ENCODE data around the gene LARGE1. TPM values are rescaled to one million over a fixed set of nuclear protein-coding genes. Genes with fewer than 3 reads are reported as not detected.

LARGE1 gene
- total RNA-seq, 1 experiment from 2014 or later = 5.8 TPM

DNA sequence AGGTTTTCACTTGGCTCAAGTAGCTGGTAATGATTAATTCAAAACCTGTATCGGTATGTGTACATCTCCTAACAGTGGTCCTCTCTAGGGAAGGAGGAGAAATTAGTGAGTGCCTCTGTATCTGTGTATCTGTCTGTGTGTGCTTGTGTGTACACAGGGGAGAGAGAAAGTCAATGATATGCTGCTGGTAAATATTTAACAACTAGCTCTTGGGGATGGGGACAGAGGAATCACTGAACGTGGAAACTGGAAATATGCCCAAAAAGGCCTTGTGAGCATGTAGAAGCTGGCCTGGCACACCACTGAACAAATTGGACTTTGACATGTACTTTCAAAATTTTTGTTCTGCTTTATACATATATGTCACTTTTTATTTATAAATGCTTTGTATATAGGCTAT, 648.1 kb downstream of the LARGE1 start:
- BruUV-seq (replicated peaks) = no TSS peak
- Mint-ChIP-seq H3K4me1 (ENCODE audit: low read depth, unreplicated experiment) (no peaks in the 10 kb centered on the region), H3K9me3 (ENCODE audit: unreplicated experiment) (no peaks in the 10 kb centered on the region), H3K27ac (ENCODE audit: unreplicated experiment) (no peak overlapping the region), H3K27me3 (ENCODE audit: insufficient read depth, unreplicated experiment) (no peaks in the 10 kb centered on the region), H3K36me3 (ENCODE audit: insufficient read depth, unreplicated experiment) (no peaks in the 10 kb centered on the region), H3K4me3 (ENCODE audit: unreplicated experiment) (no peak overlapping the region)
- no peak overlapping the region for H3K4me3 ChIP-seq (ENCODE audit: low read depth, low read length)
- intact Hi-C loops (cut with micrococcal nuclease; ENCODE audit: unreplicated experiment) = no loop called here
- no peaks in the 10 kb centered on the region for H3K36me3 ChIP-seq (ENCODE audit: control insufficient read depth, insufficient read depth, low read length)
- H3K4me1 ChIP-seq = no peaks in the 10 kb centered on the region
- POLR2A ChIA-PET = no interaction called here
- CTCF ChIA-PET = no interaction called here
- no peaks in the 10 kb centered on the region for H3K27me3 ChIP-seq (replicated peaks; ENCODE audit: control insufficient read depth, insufficient read depth, low read length)
- TF ChIP-seq, protein P1, sequence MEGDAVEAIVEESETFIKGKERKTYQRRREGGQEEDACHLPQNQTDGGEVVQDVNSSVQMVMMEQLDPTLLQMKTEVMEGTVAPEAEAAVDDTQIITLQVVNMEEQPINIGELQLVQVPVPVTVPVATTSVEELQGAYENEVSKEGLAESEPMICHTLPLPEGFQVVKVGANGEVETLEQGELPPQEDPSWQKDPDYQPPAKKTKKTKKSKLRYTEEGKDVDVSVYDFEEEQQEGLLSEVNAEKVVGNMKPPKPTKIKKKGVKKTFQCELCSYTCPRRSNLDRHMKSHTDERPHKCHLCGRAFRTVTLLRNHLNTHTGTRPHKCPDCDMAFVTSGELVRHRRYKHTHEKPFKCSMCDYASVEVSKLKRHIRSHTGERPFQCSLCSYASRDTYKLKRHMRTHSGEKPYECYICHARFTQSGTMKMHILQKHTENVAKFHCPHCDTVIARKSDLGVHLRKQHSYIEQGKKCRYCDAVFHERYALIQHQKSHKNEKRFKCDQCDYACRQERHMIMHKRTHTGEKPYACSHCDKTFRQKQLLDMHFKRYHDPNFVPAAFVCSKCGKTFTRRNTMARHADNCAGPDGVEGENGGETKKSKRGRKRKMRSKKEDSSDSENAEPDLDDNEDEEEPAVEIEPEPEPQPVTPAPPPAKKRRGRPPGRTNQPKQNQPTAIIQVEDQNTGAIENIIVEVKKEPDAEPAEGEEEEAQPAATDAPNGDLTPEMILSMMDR (IDR thresholded peaks at IDR 0.05; ENCODE audit: insufficient read depth in 1 of 2, low read depth in 1 of 2, low read length in 1 of 2, severe bottlenecking in 1 of 2, unreplicated experiment in 1 of 2) = no peak
- no peaks in the 10 kb centered on the region for H3K9me3 ChIP-seq
- DNase-seq = no peak

DNA sequence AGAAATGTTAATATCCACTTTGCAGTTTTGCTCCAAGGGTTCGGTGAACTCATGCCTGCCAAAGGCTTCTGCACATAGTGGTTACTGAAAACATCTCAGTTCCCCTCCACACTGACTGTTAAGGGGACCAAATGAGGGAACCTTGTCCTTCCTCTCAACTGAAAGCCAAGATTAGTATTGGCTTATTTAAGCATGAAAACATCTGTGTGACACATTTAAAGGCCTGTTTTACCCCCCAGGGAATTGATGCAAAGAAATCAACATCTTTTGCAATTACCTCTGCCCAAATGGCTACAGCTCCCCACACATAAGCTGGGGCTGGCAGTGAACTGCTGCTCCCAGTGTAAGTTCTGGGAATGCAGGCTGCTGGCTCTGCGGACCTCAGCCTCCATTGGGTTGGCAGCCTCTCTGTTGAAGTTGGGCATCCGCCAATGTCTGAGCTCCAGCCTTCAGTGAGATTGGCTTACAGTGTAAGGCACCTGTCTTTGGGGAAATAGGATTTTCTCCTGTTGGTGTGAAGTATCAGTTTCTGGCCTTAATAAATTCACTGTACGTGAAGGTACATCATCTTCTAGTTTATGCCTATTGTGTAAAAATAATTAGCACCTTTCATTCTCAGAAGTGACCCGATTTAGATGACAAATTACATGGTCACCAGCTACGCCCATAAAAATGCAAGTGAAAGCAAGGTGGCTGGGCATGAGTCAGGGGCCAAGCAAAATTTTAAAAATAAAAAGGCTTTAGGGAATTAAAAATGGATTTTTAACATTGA, 648.7 kb downstream of the LARGE1 start:
- no peaks in the 10 kb centered on the region for H3K4me1 ChIP-seq
- H3K36me3 Mint-ChIP-seq (ENCODE audit: insufficient read depth, unreplicated experiment) = no peaks in the 10 kb centered on the region

DNA sequence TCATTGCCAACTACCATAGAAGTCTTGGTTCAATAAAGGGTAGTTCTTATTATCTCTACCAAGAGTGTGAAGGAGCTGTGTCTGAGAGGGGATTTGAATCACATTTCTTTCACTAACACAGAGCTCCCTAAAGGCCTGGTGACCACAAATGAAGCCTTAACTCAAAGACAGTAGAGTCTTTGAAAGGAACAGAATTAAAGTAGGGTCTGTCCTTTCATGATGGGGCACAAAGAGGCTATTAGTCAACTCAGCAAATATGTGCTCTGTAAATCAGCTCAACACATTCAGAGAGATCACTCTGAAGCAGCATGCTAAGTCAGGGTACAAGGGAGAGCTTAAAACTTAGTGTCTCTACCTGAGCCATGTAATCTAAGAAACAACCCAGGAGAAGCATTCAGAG, 649.7 kb downstream of the LARGE1 start:
- Histone ChIP-seq H3K27me3 (replicated peaks; ENCODE audit: control insufficient read depth, insufficient read depth, low read length) (no peaks in the 10 kb centered on the region), H3K4me1 (no peaks in the 10 kb centered on the region), H3K9me3 (no peaks in the 10 kb centered on the region), H3K36me3 (ENCODE audit: control insufficient read depth, insufficient read depth, low read length) (no peaks in the 10 kb centered on the region), H3K4me3 (ENCODE audit: low read depth, low read length) (no peak overlapping the region)
- no peak overlapping the region for H3K27ac Mint-ChIP-seq (ENCODE audit: unreplicated experiment)
- TF ChIP-seq, protein P1 (IDR thresholded peaks at IDR 0.05; ENCODE audit: insufficient read depth in 1 of 2, low read depth in 1 of 2, low read length in 1 of 2, severe bottlenecking in 1 of 2, unreplicated experiment in 1 of 2) = no peak
- H3K36me3 Mint-ChIP-seq (ENCODE audit: insufficient read depth, unreplicated experiment) = no peaks in the 10 kb centered on the region
- POLR2A ChIA-PET = no interaction called here
- H3K27me3 Mint-ChIP-seq (ENCODE audit: insufficient read depth, unreplicated experiment) = no peaks in the 10 kb centered on the region
- no peak for DNase-seq
- no peak overlapping the region for H3K4me3 Mint-ChIP-seq (ENCODE audit: unreplicated experiment)
- no TSS peak for BruUV-seq (replicated peaks)
- intact Hi-C loops (cut with micrococcal nuclease; ENCODE audit: unreplicated experiment) = no loop called here
- no peaks in the 10 kb centered on the region for H3K9me3 Mint-ChIP-seq (ENCODE audit: unreplicated experiment)
- CTCF ChIA-PET = interaction anchor here (0.7 kb wide), 1 partner anchor 31 kb away, joined by 3 read pairs; no protein-coding TSS in a partner anchor
- H3K4me1 Mint-ChIP-seq (ENCODE audit: low read depth, unreplicated experiment) = no peaks in the 10 kb centered on the region

More for the DNA sequence above, 648.7 kb downstream of the LARGE1 start:
- H3K27me3 ChIP-seq (replicated peaks; ENCODE audit: control insufficient read depth, insufficient read depth, low read length) = no peaks in the 10 kb centered on the region
- TF ChIP-seq, protein P1 (IDR thresholded peaks at IDR 0.05; ENCODE audit: insufficient read depth in 1 of 2, low read depth in 1 of 2, low read length in 1 of 2, severe bottlenecking in 1 of 2, unreplicated experiment in 1 of 2) = no peak
- ChIA-PET CTCF (no interaction called here), POLR2A (no interaction called here)
- H3K9me3 ChIP-seq = no peaks in the 10 kb centered on the region
- no peak overlapping the region for H3K27ac Mint-ChIP-seq (ENCODE audit: unreplicated experiment)
- no peaks in the 10 kb centered on the region for H3K27me3 Mint-ChIP-seq (ENCODE audit: insufficient read depth, unreplicated experiment)
- DNase-seq = no peak
- intact Hi-C loops (cut with micrococcal nuclease; ENCODE audit: unreplicated experiment) = no loop called here
- H3K4me1 Mint-ChIP-seq (ENCODE audit: low read depth, unreplicated experiment) = no peaks in the 10 kb centered on the region
- no TSS peak for BruUV-seq (replicated peaks)
- no peak overlapping the region for H3K4me3 ChIP-seq (ENCODE audit: low read depth, low read length)
- H3K36me3 ChIP-seq (ENCODE audit: control insufficient read depth, insufficient read depth, low read length) = no peaks in the 10 kb centered on the region
- no peak overlapping the region for H3K4me3 Mint-ChIP-seq (ENCODE audit: unreplicated experiment)
- H3K9me3 Mint-ChIP-seq (ENCODE audit: unreplicated experiment) = no peaks in the 10 kb centered on the region
